Natural killer cell (primary cell): ENCODE measurements around the gene HAAO. TPM values are rescaled to one million over a fixed set of nuclear protein-coding genes. Genes with fewer than 3 reads are reported as not detected.

Experiments used
- ATAC-seq, 3 donors: fragments of 150-1000 bp in 2 of 3; fragments of 200-7000 bp in 1 of 3; cut with Tn5 transposase; 1 replicate in 1 of 3; 2 replicates in 2 of 3; pipeline ENCODE4 v1.10.0; 2021; ENCODE audit warnings: mild to moderate bottlenecking in 2 of 3, moderate library complexity in 2 of 3
- DNase-seq, 2 donors: peaks; one replicate each; pipeline versions ENCODE4 v3.0.0 to v3.0.0-alpha.2; 2013 to 2021; ENCODE audit warnings: mixed read lengths in 1 of 2
- H3K27ac ChIP-seq: one replicate; pipeline ENCODE4 v1.5.1; 2013; ENCODE audit warnings: mild to moderate bottlenecking, low read length
- H3K27me3 ChIP-seq: one replicate; pipeline ENCODE4 v1.6.1; 2013; ENCODE audit warnings: low read length; ENCODE audit not compliant: control insufficient read depth, insufficient read depth
- H3K36me3 ChIP-seq: one replicate; pipeline ENCODE4 v1.6.1; 2013; ENCODE audit warnings: low read length; ENCODE audit not compliant: control insufficient read depth, insufficient read depth
- H3K4me1 ChIP-seq: one replicate; pipeline ENCODE4 v1.6.1; 2013; ENCODE audit warnings: low read length; ENCODE audit not compliant: control insufficient read depth, insufficient read depth
- H3K4me3 ChIP-seq: one replicate; pipeline ENCODE4 v1.5.1; 2013; ENCODE audit warnings: low read length
- H3K9me3 ChIP-seq: one replicate; pipeline ENCODE4 v1.6.1; 2013; ENCODE audit warnings: low read length; ENCODE audit not compliant: control insufficient read depth, insufficient read depth
- H3K27ac Mint-ChIP-seq, 2 donors: one replicate each; pipeline ENCODE4 v1.8.0; 2022; ENCODE audit warnings: mild to moderate bottlenecking in 2 of 2, mixed read lengths in 2 of 2, moderate library complexity in 1 of 2
- H3K27me3 Mint-ChIP-seq, 2 donors: one replicate each; pipeline ENCODE4 v1.8.0; 2022; ENCODE audit warnings: low read depth in 2 of 2, mixed read lengths in 2 of 2
- H3K36me3 Mint-ChIP-seq: one replicate; pipeline ENCODE4 v1.8.0; 2022; ENCODE audit warnings: mixed read lengths
- H3K4me1 Mint-ChIP-seq, 2 donors: one replicate each; pipeline ENCODE4 v1.8.0; 2022; ENCODE audit warnings: mixed read lengths in 2 of 2
- H3K4me3 Mint-ChIP-seq: one replicate; pipeline ENCODE4 v1.8.0; 2022; ENCODE audit warnings: mild to moderate bottlenecking, moderate library complexity, mixed read lengths
- H3K9me3 Mint-ChIP-seq, 2 donors: one replicate each; pipeline ENCODE4 v1.8.0; 2022; ENCODE audit warnings: mixed read lengths in 2 of 2
- WGBS: methylation state at CpG from one replicate; pipeline ENCODE4 v1.1.7; 2013; ENCODE audit warnings: missing lambda C conversion rate; ENCODE audit not compliant: insufficient coverage; 5-methylcytosine and 5-hydroxymethylcytosine counted together
- intact Hi-C: fragments of 100-400 bp; cut with micrococcal nuclease; formaldehyde crosslinking; loops from one replicate; pipeline ENCODE4 v1.14.2; 2022
- total RNA-seq, 4 donors: library from RNA; stranded (reverse); fragments of 120-200 nt in 1 of 4; gene quantifications; one replicate each; pipeline versions ENCODE4 v1.2.3 to v1.2.4, GENCODE V29; 2013 to 2022
- TF ChIP-seq, protein P1 (sequence below): fragments of 200-600 bp; IDR thresholded peaks from one replicate; pipeline ENCODE4 v1.8.0; 2022; ENCODE audit warnings: antibody characterized with exemption

The HAAO gene
- total RNA-seq, 3 donors from 2014 or later (not counting 1 experiment from before 2014, with no cell fraction given), result 0.35 to 1.3 (median 0.68) TPM

DNA sequence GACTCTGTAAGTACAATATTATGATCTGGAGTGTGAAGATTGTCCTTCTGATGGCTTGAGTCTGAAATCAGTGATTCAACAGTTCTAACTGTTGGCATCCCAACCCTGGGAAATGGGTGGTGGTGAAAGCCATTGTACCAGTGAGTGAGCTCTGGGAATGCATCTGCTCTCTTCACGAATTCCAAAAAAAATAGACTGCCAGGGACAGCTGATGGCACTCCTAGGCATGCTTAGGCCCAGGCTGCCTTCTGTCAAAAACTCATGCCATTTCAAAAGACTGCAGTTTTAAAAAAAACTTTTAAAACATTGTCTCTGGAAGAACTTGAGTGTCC, 48.8 kb downstream of the HAAO start:
- H3K36me3 Mint-ChIP-seq, result peaks cover 6% of the 10 kb centered on the region

DNA sequence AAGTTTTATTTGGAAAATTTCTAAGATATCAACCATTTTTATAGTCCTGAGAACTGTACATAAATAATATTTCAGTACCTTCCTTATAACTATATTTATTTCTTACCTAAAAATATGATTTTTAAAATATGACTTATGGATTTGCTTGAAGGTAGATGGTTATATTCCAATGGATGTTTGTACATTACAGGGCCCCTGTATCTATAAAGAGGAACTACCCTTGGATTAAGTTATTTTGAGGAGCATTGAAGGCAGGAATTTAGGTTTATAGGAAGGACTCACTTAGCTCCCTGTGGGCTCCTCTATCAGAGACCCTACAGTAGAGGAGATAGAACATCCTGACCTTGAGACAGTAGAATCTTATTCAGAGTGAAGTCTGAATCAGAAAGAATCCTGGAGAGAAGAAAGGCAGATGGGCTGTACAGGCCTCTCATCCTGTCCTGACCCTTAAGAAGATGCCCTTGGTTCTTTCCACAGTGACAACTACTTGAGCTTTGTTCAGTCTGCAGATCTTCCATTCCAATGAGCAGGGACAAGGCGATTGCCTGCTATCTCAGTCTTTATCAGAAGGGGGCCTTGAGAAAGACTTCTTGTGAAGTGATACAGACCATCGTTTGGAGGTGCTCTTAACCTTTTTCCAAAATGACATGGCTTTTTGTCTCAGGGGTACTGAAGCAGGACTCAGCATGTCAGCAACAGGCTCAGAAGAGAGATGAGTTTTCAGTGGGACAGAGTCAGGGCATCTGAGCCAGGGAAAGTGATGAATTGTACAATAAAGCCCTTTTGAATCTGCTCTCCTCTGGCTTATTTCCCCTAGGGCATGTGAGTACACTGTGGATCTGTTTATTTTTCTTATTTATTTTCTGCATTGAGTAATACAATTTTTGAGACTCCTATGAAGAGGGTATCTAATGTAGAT, 49.4 kb downstream of the HAAO start:
- Mint-ChIP-seq H3K27ac (no peak overlapping the region), H3K4me1 (no peaks in the 10 kb centered on the region), H3K9me3 (no peaks in the 10 kb centered on the region), H3K27me3 (no peaks in the 10 kb centered on the region), H3K4me3 (no peak overlapping the region), H3K36me3 (peaks cover 6% of the 10 kb centered on the region)
- WGBS, result 94% methylated on average over 2 of the region's 2 CpGs
- Histone ChIP-seq H3K9me3 (no peaks in the 10 kb centered on the region), H3K4me3 (no peak overlapping the region), H3K36me3 (peaks cover 2% of the 10 kb centered on the region), H3K27me3 (no peaks in the 10 kb centered on the region), H3K4me1 (no peaks in the 10 kb centered on the region), H3K27ac (no peak overlapping the region)
- no peak for ATAC-seq
- intact Hi-C loops, result no loop called here
- DNase-seq, result no peak
- TF ChIP-seq, protein P1, sequence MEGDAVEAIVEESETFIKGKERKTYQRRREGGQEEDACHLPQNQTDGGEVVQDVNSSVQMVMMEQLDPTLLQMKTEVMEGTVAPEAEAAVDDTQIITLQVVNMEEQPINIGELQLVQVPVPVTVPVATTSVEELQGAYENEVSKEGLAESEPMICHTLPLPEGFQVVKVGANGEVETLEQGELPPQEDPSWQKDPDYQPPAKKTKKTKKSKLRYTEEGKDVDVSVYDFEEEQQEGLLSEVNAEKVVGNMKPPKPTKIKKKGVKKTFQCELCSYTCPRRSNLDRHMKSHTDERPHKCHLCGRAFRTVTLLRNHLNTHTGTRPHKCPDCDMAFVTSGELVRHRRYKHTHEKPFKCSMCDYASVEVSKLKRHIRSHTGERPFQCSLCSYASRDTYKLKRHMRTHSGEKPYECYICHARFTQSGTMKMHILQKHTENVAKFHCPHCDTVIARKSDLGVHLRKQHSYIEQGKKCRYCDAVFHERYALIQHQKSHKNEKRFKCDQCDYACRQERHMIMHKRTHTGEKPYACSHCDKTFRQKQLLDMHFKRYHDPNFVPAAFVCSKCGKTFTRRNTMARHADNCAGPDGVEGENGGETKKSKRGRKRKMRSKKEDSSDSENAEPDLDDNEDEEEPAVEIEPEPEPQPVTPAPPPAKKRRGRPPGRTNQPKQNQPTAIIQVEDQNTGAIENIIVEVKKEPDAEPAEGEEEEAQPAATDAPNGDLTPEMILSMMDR, result no peak

More for the DNA sequence above, 48.8 kb downstream of the HAAO start:
- TF ChIP-seq, protein P1, result no peak
- H3K9me3 Mint-ChIP-seq, result no peaks in the 10 kb centered on the region
- Histone ChIP-seq H3K36me3 (peaks cover 2% of the 10 kb centered on the region), H3K27ac (no peak overlapping the region), H3K4me1 (no peaks in the 10 kb centered on the region), H3K27me3 (no peaks in the 10 kb centered on the region), H3K9me3 (no peaks in the 10 kb centered on the region), H3K4me3 (no peak overlapping the region)
- WGBS, result 100% methylated on average over 1 of the region's 1 CpG
- no peak overlapping the region for H3K4me3 Mint-ChIP-seq
- H3K27me3 Mint-ChIP-seq, result no peaks in the 10 kb centered on the region
- intact Hi-C loops, result no loop called here
- no peaks in the 10 kb centered on the region for H3K4me1 Mint-ChIP-seq
- no peak for DNase-seq
- H3K27ac Mint-ChIP-seq, result no peak overlapping the region
- no peak for ATAC-seq

DNA sequence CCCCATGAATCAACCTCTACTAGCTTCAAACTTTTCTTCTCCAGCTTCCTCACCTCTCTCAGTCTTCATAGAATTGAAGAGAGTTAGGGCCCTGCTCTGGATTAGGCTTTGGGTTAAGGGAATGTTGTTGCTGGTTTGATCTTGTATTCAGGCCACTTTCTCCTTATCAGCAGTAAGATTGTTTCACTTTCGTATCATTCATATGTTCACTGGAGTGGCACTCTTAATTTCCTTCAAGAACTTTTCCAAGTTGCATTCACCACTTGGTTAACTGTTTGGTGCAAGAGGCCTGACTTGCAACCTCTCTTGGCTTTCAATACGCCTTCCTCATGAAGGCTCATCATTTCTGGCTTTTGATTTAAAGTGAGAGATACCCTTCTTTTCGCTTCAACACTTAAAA, 51.2 kb downstream of the HAAO start:
- Mint-ChIP-seq H3K27me3 (no peaks in the 10 kb centered on the region), H3K4me3 (no peak overlapping the region), H3K36me3 (peaks cover 6% of the 10 kb centered on the region), H3K4me1 (no peaks in the 10 kb centered on the region), H3K9me3 (no peaks in the 10 kb centered on the region), H3K27ac (no peak overlapping the region)
- Histone ChIP-seq H3K4me1 (no peaks in the 10 kb centered on the region), H3K9me3 (no peaks in the 10 kb centered on the region), H3K36me3 (no peaks in the 10 kb centered on the region), H3K27me3 (no peaks in the 10 kb centered on the region), H3K4me3 (no peak overlapping the region), H3K27ac (no peak overlapping the region)
- WGBS, result 97% methylated on average over 3 of the region's 3 CpGs
- DNase-seq (no peak), ATAC-seq (no peak)
- intact Hi-C loops, result no loop called here
- TF ChIP-seq, protein P1, result no peak
